ENCODE results near the gene CYB5D1. TPM values are rescaled to one million over a fixed set of nuclear protein-coding genes. Genes with fewer than 3 reads are reported as not detected.

Gene CYB5D1
- total RNA-seq, 1 donor from 2014 or later, result 21.1 TPM

- Mint-ChIP-seq H3K36me3 (ENCODE audit: low read depth, unreplicated experiment) (no peaks in the 10 kb centered on the region), H3K4me3 (ENCODE audit: unreplicated experiment) (peak overlapping the region; percentile 20), H3K9me3 (ENCODE audit: unreplicated experiment) (no peaks in the 10 kb centered on the region), H3K27ac (ENCODE audit: unreplicated experiment) (no peak overlapping the region), H3K4me1 (ENCODE audit: low read depth, unreplicated experiment) (peaks cover 9% of the 10 kb centered on the region), H3K27me3 (ENCODE audit: low read depth, unreplicated experiment) (peaks cover 40% of the 10 kb centered on the region)
- Histone ChIP-seq H3K36me3 (ENCODE audit: insufficient read depth, low read length) (no peaks in the 10 kb centered on the region), H2AFZ (ENCODE audit: low read depth, low read length) (no peak overlapping the region), H3K27ac (ENCODE audit: low read depth, low read length) (no peak overlapping the region), H4K20me1 (ENCODE audit: insufficient read depth, low read length) (no peaks in the 10 kb centered on the region), H3K79me2 (ENCODE audit: insufficient read depth, low read length) (no peaks in the 10 kb centered on the region), H3K9me3 (ENCODE audit: insufficient read depth, low read depth, low read length) (no peaks in the 10 kb centered on the region), H3K4me3 (ENCODE audit: insufficient read depth, low read depth, low read length) (no peak overlapping the region), H3K27me3 (ENCODE audit: insufficient read depth, low read length) (peaks cover 6% of the 10 kb centered on the region), H3K9ac (ENCODE audit: low read length) (no peak overlapping the region), H3K4me1 (ENCODE audit: insufficient read depth, low read length) (peaks cover 30% of the 10 kb centered on the region), H3K4me2 (ENCODE audit: low read length) (no peak overlapping the region)
- TF ChIP-seq CTCF (IDR thresholded peaks at IDR 0.05; ENCODE audit: insufficient read depth, low read depth, low read length), result no peak
- no peak for TF ChIP-seq EZH2 (IDR thresholded peaks at IDR 0.05; ENCODE audit: insufficient read depth, low read length)
- FAIRE-seq (no peak), DNase-seq (ENCODE audit: low read depth) (no peak)
Observed at GRCh38 chr17:7832431-7832830, 25.4 kb upstream of the CYB5D1 start.

- Histone ChIP-seq H3K4me1 (ENCODE audit: insufficient read depth, low read length) (peaks cover 35% of the 10 kb centered on the region), H3K4me2 (ENCODE audit: low read length) (peak overlapping the region; percentile 100), H3K36me3 (ENCODE audit: insufficient read depth, low read length) (no peaks in the 10 kb centered on the region), H3K9ac (ENCODE audit: low read length) (peak overlapping the region; percentile 94), H3K27ac (ENCODE audit: low read depth, low read length) (no peak overlapping the region), H3K79me2 (ENCODE audit: insufficient read depth, low read length) (no peaks in the 10 kb centered on the region), H4K20me1 (ENCODE audit: insufficient read depth, low read length) (no peaks in the 10 kb centered on the region), H3K4me3 (ENCODE audit: insufficient read depth, low read depth, low read length) (peak overlapping the region; percentile 77), H3K27me3 (ENCODE audit: insufficient read depth, low read length) (peaks cover 6% of the 10 kb centered on the region), H3K9me3 (ENCODE audit: insufficient read depth, low read depth, low read length) (no peaks in the 10 kb centered on the region), H2AFZ (ENCODE audit: low read depth, low read length) (peak overlapping the region; percentile 85)
- DNase-seq (ENCODE audit: low read depth) (no peak), FAIRE-seq (no peak)
- Mint-ChIP-seq H3K27me3 (ENCODE audit: low read depth, unreplicated experiment) (peaks cover 38% of the 10 kb centered on the region), H3K27ac (ENCODE audit: unreplicated experiment) (no peak overlapping the region), H3K4me3 (ENCODE audit: unreplicated experiment) (peak overlapping the region; percentile 91), H3K4me1 (ENCODE audit: low read depth, unreplicated experiment) (peaks cover 11% of the 10 kb centered on the region), H3K36me3 (ENCODE audit: low read depth, unreplicated experiment) (no peaks in the 10 kb centered on the region), H3K9me3 (ENCODE audit: unreplicated experiment) (no peaks in the 10 kb centered on the region)
- no peak for TF ChIP-seq CTCF (IDR thresholded peaks at IDR 0.05; ENCODE audit: insufficient read depth, low read depth, low read length)
- no peak for TF ChIP-seq EZH2 (IDR thresholded peaks at IDR 0.05; ENCODE audit: insufficient read depth, low read length)
Observed at GRCh38 chr17:7833011-7833794, 24.6 kb upstream of the CYB5D1 start.

Data from astrocyte (in vitro differentiated cells and primary cell).